ENCODE results near the gene HECW1. TPM values are rescaled to one million over a fixed set of nuclear protein-coding genes. Genes with fewer than 3 reads are reported as not detected.

Gene HECW1
- total RNA-seq, 4 donors from 2014 or later = 0.09 to 0.32 (median 0.12) TPM

GRCh38 chr7:43232366-43232765 is 119.9 kb downstream of the HECW1 start:
- no peak for ATAC-seq (ENCODE audit: low FRiP score)
- no peak for DNase-seq (ENCODE audit: low spot score)
- TF ChIP-seq, protein P1, sequence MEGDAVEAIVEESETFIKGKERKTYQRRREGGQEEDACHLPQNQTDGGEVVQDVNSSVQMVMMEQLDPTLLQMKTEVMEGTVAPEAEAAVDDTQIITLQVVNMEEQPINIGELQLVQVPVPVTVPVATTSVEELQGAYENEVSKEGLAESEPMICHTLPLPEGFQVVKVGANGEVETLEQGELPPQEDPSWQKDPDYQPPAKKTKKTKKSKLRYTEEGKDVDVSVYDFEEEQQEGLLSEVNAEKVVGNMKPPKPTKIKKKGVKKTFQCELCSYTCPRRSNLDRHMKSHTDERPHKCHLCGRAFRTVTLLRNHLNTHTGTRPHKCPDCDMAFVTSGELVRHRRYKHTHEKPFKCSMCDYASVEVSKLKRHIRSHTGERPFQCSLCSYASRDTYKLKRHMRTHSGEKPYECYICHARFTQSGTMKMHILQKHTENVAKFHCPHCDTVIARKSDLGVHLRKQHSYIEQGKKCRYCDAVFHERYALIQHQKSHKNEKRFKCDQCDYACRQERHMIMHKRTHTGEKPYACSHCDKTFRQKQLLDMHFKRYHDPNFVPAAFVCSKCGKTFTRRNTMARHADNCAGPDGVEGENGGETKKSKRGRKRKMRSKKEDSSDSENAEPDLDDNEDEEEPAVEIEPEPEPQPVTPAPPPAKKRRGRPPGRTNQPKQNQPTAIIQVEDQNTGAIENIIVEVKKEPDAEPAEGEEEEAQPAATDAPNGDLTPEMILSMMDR (IDR thresholded peaks at IDR 0.05) = no peak

DNA sequence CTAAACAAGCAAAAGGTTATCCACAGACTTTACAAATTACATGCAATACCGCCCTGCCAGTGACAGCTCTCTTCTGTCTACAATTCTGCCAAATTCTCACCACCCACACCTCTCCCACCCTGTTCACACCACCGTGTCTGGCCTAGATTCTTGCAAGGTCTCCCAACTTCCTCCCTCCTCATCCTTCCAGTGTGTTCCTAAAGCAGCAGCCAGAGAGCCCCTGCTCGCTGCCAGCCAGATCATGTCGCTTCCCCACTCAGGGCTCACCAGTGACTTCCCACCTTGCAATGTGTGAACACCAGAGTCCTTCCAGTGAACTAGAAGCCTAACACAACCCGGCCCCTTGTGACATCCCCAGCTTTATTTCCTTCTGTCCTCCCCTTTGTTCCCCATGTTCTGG is 121.6 kb downstream of the HECW1 start:
- DNase-seq (ENCODE audit: low spot score) (no peak), ATAC-seq (ENCODE audit: low FRiP score) (no peak)
- TF ChIP-seq, protein P1 (IDR thresholded peaks at IDR 0.05) = no peak

DNA sequence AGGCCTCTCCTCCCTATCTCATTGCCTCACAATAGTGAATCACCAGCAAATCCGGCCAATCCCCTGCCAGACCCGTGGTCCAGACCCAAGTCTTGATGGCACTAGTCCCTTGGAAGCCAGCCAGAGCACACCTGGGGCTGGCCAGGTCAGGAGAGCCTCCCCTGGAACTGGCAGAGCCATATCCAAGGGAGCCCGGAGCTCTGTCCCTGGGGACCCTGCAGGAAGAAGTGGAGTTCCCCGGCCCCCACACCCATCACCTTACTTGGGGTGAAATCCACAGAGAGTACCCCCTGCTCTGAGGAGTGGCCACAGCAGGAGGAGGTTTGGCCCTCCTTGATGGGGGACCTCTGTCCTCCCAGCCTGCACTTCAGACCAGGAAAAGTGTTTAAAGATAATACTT is 122.5 kb downstream of the HECW1 start:
- DNase-seq (ENCODE audit: low spot score) = no peak
- ATAC-seq (ENCODE audit: low FRiP score) = no peak

GRCh38 chr7:43240565-43240964 is 128.1 kb downstream of the HECW1 start:
- ATAC-seq (ENCODE audit: low FRiP score) = no peak
- no peak for DNase-seq (ENCODE audit: low spot score)
- TF ChIP-seq, protein P1 (IDR thresholded peaks at IDR 0.05) = no peak

More for the DNA sequence above, 122.5 kb downstream of the HECW1 start:
- TF ChIP-seq, protein P1 (IDR thresholded peaks at IDR 0.05) = no peak

- TF ChIP-seq, protein P1 (IDR thresholded peaks at IDR 0.05) = no peak
- ATAC-seq (ENCODE audit: low FRiP score) (no peak), DNase-seq (ENCODE audit: low spot score) (no peak)
Observed at GRCh38 chr7:43242628-43243255, 130.3 kb downstream of the HECW1 start.

DNA sequence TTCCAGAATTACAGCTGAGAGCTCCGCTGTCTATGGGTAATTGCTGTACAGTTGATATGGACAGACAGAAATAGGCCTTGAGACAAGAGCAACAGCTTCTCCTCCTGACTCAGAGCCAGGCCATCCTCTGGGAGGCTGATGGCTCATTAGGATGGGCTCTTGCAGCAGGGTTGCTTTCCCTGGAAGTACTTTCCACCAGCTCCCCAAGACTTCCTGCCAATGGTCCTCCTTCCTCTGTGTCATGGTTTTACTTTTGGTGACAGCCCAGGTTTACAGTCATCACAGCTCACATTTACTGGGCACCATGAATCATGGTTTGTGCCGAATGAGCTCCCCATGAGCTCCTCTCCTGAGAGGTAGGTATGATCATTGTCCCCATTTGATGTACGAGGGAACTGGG is 131.8 kb downstream of the HECW1 start:
- TF ChIP-seq, protein P1 (IDR thresholded peaks at IDR 0.05) = no peak
- ATAC-seq (ENCODE audit: low FRiP score) = no peak
- no peak for DNase-seq (ENCODE audit: low spot score)

GRCh38 chr7:43244784-43245183 is 132.3 kb downstream of the HECW1 start:
- no peak for ATAC-seq (ENCODE audit: low FRiP score)
- DNase-seq (ENCODE audit: low spot score) = no peak

More at GRCh38 chr7:43244784-43245183, 132.3 kb downstream of the HECW1 start:
- TF ChIP-seq, protein P1 (IDR thresholded peaks at IDR 0.05) = no peak
